ENCODE data around the gene C4orf50. TPM values are rescaled to one million over a fixed set of nuclear protein-coding genes. Genes with fewer than 3 reads are reported as not detected.

C4orf50 gene
- total and polyA plus RNA-seq, 2 of the 4 experiments (the other 2 are of a cell fraction), result not detected

DNA sequence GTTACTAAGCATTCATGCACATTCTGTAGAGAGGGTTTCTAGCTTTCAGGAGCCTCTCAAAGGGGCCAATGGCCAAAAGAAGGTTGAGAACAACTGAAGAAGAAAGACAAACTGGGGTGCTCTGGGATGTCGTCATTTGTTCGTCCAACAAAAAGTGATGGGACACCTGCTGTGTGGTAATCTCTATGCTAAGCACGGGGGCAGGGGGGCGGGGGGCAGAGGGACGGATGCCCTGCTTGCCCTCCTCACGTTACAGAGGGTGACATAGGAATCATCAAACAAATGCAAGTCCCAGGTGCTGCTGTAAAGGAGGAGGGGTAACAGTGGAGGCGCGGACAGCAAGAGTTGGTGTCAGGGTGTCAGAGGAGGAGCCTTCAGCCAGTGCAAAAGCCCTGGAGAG lies 112.5 kb downstream of the C4orf50 start:
- no peaks in the 10 kb centered on the region for H3K4me1 ChIP-seq (ENCODE audit: control insufficient read depth, insufficient read depth, low read length)
- DNase-seq (no peak), ATAC-seq (ENCODE audit: low read depth) (no peak)
- no peak overlapping the region for H4K5ac ChIP-seq (ENCODE audit: low read depth, low read length)
- no peak overlapping the region for H2AK9ac ChIP-seq (replicated peaks; ENCODE audit: low read depth, low read length, poor library complexity)
- in situ Hi-C loops (cut with MboI; ENCODE audit: low sequenced_read_pairs), result no loop called here
- no peak overlapping the region for H2BK120ac ChIP-seq (ENCODE audit: low read depth, low read length)
- H3K4me2 ChIP-seq (ENCODE audit: low read depth, low read length), result no peak overlapping the region
- peaks cover 2% of the 10 kb centered on the region; the same call in 1 of the 2 replicates for H3K9me3 ChIP-seq (ENCODE audit: control insufficient read depth, insufficient read depth, low read length)
- H2BK15ac ChIP-seq (ENCODE audit: low read depth, low read length), result no peak overlapping the region
- ChIA-PET CTCF (no interaction called here), POLR2A (ENCODE audit: unreplicated experiment) (no interaction called here)
- H3K9ac ChIP-seq (ENCODE audit: low read depth, low read length), result no peak overlapping the region
- H2BK20ac ChIP-seq (ENCODE audit: low read depth, low read length), result no peak overlapping the region
- no peaks in the 10 kb centered on the region for H3K9me1 ChIP-seq (ENCODE audit: insufficient read depth, low read length)
- 0% methylated on average over 2 of the region's 8 CpGs; no CpG with 5 or more reads in 1 of the 2 experiments for WGBS, 2 experiments (ENCODE audit: extremely low coverage in 2 of 2, insufficient read length in 1 of 2)
- no peak overlapping the region for H3K4me3 ChIP-seq (ENCODE audit: insufficient read depth, low read depth, low read length)
- no peak overlapping the region for H2AFZ ChIP-seq (replicated peaks; ENCODE audit: low read length, poor library complexity)
- H4K20me1 ChIP-seq (ENCODE audit: insufficient read depth, low read length), result no peaks in the 10 kb centered on the region
- no peak overlapping the region for H3K56ac ChIP-seq (ENCODE audit: extremely low read depth, insufficient read depth, low read length)
- dilution Hi-C loops (cut with HindIII; ENCODE audit: low sequenced_read_pairs, unreplicated experiment), result no loop called here
- H3K23ac ChIP-seq (ENCODE audit: low read depth, low read length), result no peak overlapping the region
- H4K91ac ChIP-seq (ENCODE audit: insufficient read depth, low read depth, low read length), result no peak overlapping the region
- no peak overlapping the region for H3K18ac ChIP-seq (ENCODE audit: low read depth, low read length)
- H4K8ac ChIP-seq (ENCODE audit: low read depth in 2 of 2, low read length in 2 of 2), result no peak overlapping the region
- no peak overlapping the region for H3K4ac ChIP-seq (ENCODE audit: low read depth, low read length)
- H3K79me1 ChIP-seq (ENCODE audit: low read depth in 1 of 2, low read length in 2 of 2), result no peaks in the 10 kb centered on the region
- H3K27me3 ChIP-seq (ENCODE audit: control insufficient read depth, insufficient read depth, low read length), result peaks cover 7% of the 10 kb centered on the region; the same call in 1 of the 2 replicates
- no peak overlapping the region for H2BK5ac ChIP-seq (ENCODE audit: low read depth, low read length, poor library complexity, severe bottlenecking)
- no peak overlapping the region for H2AK5ac ChIP-seq (ENCODE audit: low read depth, low read length)
- TF ChIP-seq RCOR1 (IDR thresholded peaks at IDR 0.05; ENCODE audit: insufficient replicate concordance, low read length), result no peak
- no peak for TF ChIP-seq MAZ (IDR thresholded peaks at IDR 0.05; ENCODE audit: borderline replicate concordance, low read depth, low read length)
- no peak for TF ChIP-seq CEBPB (IDR thresholded peaks at IDR 0.05; ENCODE audit: low read depth, low read length)
- no peak for TF ChIP-seq NFE2L2 (IDR thresholded peaks at IDR 0.05; ENCODE audit: low read depth, low read length)
- no peak for TF ChIP-seq CHD1 (IDR thresholded peaks at IDR 0.05; ENCODE audit: low read depth, low read length)
- TF ChIP-seq, protein P1, sequence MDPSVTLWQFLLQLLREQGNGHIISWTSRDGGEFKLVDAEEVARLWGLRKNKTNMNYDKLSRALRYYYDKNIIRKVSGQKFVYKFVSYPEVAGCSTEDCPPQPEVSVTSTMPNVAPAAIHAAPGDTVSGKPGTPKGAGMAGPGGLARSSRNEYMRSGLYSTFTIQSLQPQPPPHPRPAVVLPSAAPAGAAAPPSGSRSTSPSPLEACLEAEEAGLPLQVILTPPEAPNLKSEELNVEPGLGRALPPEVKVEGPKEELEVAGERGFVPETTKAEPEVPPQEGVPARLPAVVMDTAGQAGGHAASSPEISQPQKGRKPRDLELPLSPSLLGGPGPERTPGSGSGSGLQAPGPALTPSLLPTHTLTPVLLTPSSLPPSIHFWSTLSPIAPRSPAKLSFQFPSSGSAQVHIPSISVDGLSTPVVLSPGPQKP (IDR thresholded peaks at IDR 0.05; ENCODE audit: borderline replicate concordance, low read depth, low read length), result no peak
- TF ChIP-seq BHLHE40 (IDR thresholded peaks at IDR 0.05; ENCODE audit: low read depth, low read length), result no peak
- TF ChIP-seq MXI1 (IDR thresholded peaks at IDR 0.05; ENCODE audit: borderline replicate concordance, low read depth, low read length), result no peak
- TF ChIP-seq CTCF (conservative IDR thresholded peaks at IDR 0.05; ENCODE audit: low read depth, low read length), result no peak
- TF ChIP-seq USF2 (IDR thresholded peaks at IDR 0.05; ENCODE audit: low read depth, low read length), result no peak
- no peak for TF ChIP-seq RFX5 (IDR thresholded peaks at IDR 0.05; ENCODE audit: low read depth, low read length)
- no peak for TF ChIP-seq FOS (IDR thresholded peaks at IDR 0.05; ENCODE audit: low read depth, low read length)
- TF ChIP-seq RAD21 (IDR thresholded peaks at IDR 0.05; ENCODE audit: low read length), result no peak
- H3K27ac ChIP-seq (ENCODE audit: insufficient read depth, low read length), result no peak overlapping the region
- H3K36me3 ChIP-seq (ENCODE audit: control insufficient read depth, insufficient read depth, low read length), result no peaks in the 10 kb centered on the region
- no TSS peak for BruUV-seq (replicated peaks)
- no peak overlapping the region for H3K14ac ChIP-seq (replicated peaks; ENCODE audit: low read depth, low read length)
- intact Hi-C loops (cut with micrococcal nuclease), result no loop called here

Measured in IMR-90 (cell line).